NCI-H1105 treated with DMSO at 0.1 percent for 48 hours (cell line): Measurements from ENCODE around the gene TTC39C.

Source experiments
- DNase-seq: peaks from one replicate; lab custom pipeline; 2025; lab: John Stamatoyannopoulos, UW

TTC39C gene

DNA sequence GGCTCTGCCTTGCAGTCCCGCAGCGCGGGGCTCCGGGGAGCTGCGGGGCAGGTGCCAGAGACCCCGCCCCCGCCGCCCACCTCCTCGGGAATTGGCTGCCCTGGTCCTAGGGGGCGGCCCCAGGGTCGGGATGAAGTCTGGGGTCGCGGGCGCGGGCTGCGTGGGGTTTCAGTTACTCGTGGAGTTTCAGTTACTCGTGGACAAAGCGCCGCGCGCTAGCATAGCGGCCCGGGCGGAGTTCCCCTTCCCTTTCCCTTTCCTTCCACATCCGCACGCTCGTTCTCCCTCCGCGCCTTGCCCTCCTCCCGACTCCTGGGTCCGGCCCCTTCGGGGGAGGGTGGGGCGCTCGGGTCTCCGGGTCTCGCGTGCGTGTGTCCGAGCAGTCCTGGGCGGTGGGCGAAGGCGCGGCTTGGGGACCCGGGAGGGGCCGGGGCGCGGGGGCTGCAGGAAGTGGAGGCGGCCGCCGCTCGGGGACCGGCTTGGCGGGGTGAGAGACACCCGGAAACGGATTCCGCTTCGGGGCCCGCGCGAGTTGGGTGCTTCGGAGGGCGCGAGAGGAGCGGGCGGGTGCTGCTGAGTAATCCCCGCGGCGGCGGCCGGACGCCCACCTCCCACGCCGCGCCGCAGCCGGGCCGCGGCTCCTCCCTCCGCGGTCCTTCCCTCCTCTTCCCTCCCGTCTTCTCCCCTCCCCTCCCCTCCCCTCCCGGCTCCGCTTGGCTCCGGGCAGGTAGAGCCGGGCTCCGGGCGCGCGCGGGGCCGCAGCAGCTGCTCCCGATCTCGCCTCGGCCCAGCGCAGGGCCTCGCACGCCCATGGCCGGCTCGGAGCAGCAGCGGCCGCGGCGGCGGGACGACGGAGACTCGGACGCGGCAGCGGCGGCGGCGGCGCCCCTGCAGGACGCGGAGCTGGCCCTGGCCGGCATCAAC is at the start of gene TTC39C:
Gene TTC39C (plus strand): TSS at position 693 of the 924 bp plus-strand sequence. CDS start 118 bp downstream, at position 811.
- DNase-seq = peak; percentile 36

DNA sequence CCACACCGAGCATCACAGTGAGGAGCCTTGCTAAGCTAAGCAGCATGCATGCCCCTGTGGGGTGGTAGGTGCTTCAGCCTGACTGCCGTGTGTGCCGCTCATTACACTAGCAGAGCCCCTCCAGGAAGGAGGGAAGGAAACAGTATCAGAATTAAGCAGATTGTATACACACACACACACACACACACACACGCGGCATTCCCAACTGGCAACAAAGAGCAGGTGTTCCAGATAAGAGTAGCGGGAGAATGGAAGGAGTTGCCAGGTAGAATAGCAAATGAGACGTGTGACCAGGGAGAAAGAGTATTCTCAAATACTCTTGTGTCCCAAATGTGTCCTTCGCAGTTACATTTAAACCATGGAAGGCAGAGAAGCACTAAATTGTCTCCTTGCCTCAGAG is 47.6 kb upstream of the TTC39C start:
- peak; percentile 20 for DNase-seq

- no peak for DNase-seq
These were observed 47.0 kb upstream of the TTC39C start for GRCh38 chr18:23967321-23968089.

- DNase-seq = no peak
These were observed 45.6 kb upstream of the TTC39C start for GRCh38 chr18:23968638-23969604.

GRCh38 chr18:23969664-23970063 is 44.9 kb upstream of the TTC39C start:
- DNase-seq = no peak

GRCh38 chr18:23970161-23971096 is 44.1 kb upstream of the TTC39C start:
- no peak for DNase-seq

DNA sequence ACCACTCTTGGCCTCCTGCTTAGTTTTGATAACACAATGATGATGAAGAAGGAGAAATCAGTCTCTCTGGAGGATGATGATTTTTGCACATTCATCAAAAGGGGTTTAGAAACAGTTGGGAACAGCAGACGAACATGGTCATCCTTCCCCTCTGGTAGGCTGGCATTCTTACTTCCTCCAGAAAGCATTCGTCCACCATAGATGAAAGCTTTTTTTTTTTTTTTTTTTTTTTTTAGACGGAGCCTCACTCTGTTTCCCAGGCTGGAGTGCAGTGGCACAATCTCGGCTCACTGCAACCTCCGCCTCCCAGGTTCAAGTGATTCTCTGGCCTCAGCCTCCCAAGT is 43.5 kb upstream of the TTC39C start:
- no peak for DNase-seq

GRCh38 chr18:23971666-23972230 is 42.8 kb upstream of the TTC39C start:
- no peak for DNase-seq

- DNase-seq = no peak
These were observed 42.1 kb upstream of the TTC39C start for GRCh38 chr18:23972453-23972852.

DNA sequence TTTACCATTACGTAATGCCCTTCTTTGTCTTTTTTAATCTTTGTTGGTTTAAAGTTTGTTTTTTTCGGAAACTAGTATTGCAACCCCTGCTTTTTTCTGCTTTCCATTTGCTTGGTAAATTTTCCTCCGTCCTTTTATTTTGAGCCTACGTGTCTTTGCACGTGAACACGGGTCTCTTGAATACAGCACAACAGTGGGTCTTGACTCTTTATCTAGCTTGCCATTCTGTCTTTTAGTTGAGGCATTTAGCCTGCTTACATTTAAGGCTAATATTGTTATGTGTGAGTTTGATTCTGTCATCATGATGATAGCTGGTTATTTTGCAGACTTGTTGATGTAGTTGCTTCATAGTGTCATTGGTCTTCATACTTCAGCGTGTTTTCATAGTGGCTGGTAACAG is 37.5 kb upstream of the TTC39C start:
- no peak for DNase-seq

- no peak for DNase-seq
These were observed 36.7 kb upstream of the TTC39C start for GRCh38 chr18:23977719-23978483.

- no peak for DNase-seq
These were observed 33.1 kb upstream of the TTC39C start for GRCh38 chr18:23981369-23981980.

DNA sequence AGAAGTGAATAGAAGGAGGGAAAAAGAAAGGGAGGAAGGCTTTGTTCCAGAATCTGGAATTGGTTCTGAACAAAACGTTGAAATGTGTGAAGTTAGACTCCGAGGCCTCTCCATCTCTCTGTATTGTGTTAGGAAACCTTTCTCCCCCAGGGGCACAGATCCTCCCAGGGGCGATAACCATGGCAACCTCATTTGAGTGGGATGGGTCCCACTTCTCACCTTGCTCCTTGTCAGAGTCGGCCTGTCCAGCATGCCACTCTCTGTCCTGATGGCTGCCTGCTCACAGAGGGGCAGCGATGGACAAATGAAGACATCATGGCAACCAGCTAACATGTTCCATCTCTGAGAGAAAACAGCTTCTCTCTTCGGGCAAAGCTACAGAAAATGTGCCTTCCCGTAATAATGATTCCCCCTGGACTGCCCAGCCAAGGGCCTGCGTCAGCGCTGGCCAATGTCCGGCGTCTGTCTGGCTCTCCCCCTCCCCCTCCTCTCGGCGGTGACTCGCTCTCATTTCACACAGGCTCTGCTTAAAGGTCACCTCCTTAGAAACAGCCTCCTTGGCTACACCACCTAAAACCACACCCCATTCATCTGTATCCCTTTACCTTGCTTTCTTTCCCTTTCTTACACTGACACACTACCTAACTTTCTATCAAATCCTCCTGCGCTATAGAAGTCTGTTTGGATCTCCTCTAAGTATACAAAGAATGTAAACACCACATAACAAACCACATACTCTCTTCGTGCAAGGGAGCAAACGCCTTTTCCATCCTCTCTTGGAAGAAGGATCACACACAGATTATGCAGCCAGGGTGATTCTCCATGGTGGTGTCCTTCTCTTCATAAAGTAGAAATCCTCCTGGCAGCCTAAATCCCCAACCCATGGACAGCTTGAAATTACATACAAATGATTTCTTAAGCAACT is 32.1 kb upstream of the TTC39C start:
- DNase-seq = no peak

GRCh38 chr18:23983112-23983511 is 31.4 kb upstream of the TTC39C start:
- no peak for DNase-seq

GRCh38 chr18:23986600-23987359 is 27.8 kb upstream of the TTC39C start:
- no peak for DNase-seq

- DNase-seq = no peak
These were observed 23.8 kb upstream of the TTC39C start for GRCh38 chr18:23990474-23991410.
